ENCODE data around the gene CBLC.

CBLC gene

DNA sequence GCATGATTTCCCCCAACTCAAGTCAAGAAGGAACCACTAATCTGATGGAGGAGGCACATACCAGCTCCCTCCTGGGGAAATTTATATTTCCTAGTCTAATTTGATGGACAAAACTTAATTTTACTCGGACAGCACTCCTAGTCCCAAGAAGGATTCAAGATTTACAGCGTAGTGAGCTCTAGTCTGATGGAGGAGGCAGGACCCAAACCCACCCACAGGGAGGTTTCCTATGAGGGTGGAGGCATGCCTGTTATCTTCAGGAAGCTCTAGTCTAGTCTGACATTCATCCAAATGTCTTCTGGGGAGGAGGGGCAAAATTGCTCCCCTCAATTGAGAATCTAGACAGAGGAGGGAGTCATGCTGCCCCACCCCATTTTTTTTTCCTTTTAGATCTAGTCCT is 39.6 kb upstream of the CBLC start:
- H3K9me3 ChIP-seq (ENCODE audit: control insufficient read depth, low read length), result no peaks in the 10 kb centered on the region
- H3K4me2 ChIP-seq (ENCODE audit: low read length), result no peak overlapping the region
- no peaks in the 10 kb centered on the region for H3K36me3 ChIP-seq (ENCODE audit: control insufficient read depth, insufficient read depth, low read length)
- no peaks in the 10 kb centered on the region for H3K79me2 ChIP-seq
- H3K4me3 ChIP-seq (ENCODE audit: low read depth, low read length), result no peak overlapping the region
- TF ChIP-seq, protein P1, sequence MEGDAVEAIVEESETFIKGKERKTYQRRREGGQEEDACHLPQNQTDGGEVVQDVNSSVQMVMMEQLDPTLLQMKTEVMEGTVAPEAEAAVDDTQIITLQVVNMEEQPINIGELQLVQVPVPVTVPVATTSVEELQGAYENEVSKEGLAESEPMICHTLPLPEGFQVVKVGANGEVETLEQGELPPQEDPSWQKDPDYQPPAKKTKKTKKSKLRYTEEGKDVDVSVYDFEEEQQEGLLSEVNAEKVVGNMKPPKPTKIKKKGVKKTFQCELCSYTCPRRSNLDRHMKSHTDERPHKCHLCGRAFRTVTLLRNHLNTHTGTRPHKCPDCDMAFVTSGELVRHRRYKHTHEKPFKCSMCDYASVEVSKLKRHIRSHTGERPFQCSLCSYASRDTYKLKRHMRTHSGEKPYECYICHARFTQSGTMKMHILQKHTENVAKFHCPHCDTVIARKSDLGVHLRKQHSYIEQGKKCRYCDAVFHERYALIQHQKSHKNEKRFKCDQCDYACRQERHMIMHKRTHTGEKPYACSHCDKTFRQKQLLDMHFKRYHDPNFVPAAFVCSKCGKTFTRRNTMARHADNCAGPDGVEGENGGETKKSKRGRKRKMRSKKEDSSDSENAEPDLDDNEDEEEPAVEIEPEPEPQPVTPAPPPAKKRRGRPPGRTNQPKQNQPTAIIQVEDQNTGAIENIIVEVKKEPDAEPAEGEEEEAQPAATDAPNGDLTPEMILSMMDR (IDR thresholded peaks at IDR 0.05), result no peak
- peak overlapping the region; percentile 45 for H2AFZ ChIP-seq
- no peak overlapping the region for H3K27ac ChIP-seq
- no peaks in the 10 kb centered on the region for H3K27me3 ChIP-seq (ENCODE audit: control insufficient read depth, insufficient read depth, low read length)
- H3K9ac ChIP-seq, result no peak overlapping the region
- H3K4me1 ChIP-seq, result peaks cover 30% of the 10 kb centered on the region

DNA sequence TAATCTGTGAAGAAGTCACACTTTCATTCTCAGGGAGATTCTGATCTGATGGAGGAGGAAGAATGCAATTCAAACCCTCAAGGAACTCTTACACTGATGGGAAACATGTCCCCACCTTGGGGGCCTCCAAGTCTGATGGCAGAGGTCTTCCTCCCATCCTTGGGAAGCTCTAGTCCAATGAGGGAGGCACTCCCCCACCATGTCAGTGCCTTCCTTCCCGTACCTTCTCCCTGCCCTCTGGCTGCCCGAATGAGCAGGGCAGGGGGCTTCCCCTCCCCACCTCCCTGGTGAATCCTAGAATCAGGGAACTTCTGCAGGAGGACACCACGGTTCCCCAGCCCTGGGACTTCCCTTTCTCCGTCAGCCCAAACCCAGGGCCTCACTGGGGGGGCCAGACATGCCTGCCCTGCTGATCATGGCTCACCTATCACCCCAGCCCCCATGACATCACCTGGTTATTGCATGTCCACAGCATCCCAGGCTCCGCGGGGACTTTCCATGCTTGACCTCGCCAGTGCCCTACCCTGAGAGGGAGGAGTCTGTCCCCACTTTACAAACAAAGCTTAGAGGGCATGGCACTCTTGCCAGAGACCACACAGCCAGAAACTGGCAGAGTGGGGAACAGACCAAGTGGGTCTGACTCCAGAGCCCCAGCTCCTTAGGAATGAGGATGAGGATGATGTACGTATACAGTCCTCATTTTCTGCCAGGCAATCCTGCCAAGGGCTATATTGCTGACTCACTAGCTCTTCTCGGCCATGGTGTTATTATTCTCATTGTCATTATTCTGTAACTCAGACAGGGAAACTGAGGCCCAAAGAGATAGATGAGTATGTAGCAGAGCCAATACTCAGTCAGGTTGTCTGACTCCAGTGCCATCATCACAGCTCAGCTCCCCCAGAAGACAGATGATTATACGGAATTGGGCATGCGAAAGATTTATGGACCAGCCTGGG is 38.8 kb upstream of the CBLC start:
- Histone ChIP-seq H3K4me2 (ENCODE audit: low read length) (peak overlapping the region; percentile 22), H3K4me3 (ENCODE audit: low read depth, low read length) (no peak overlapping the region), H3K27ac (peak overlapping the region; percentile 17), H3K4me1 (peaks cover 33% of the 10 kb centered on the region), H3K9ac (no peak overlapping the region), H3K27me3 (ENCODE audit: control insufficient read depth, insufficient read depth, low read length) (no peaks in the 10 kb centered on the region), H3K9me3 (ENCODE audit: control insufficient read depth, low read length) (no peaks in the 10 kb centered on the region), H2AFZ (peak overlapping the region; percentile 45), H3K36me3 (ENCODE audit: control insufficient read depth, insufficient read depth, low read length) (no peaks in the 10 kb centered on the region), H3K79me2 (no peaks in the 10 kb centered on the region)
- TF ChIP-seq, protein P1 (IDR thresholded peaks at IDR 0.05), result no peak

GRCh38 chr19:44740351-44740824 is 37.3 kb upstream of the CBLC start:
- Histone ChIP-seq H2AFZ (peak overlapping the region; percentile 63), H3K27ac (no peak overlapping the region), H3K79me2 (no peaks in the 10 kb centered on the region), H3K36me3 (ENCODE audit: control insufficient read depth, insufficient read depth, low read length) (no peaks in the 10 kb centered on the region), H3K4me2 (ENCODE audit: low read length) (no peak overlapping the region), H3K9me3 (ENCODE audit: control insufficient read depth, low read length) (no peaks in the 10 kb centered on the region), H3K4me1 (peaks cover 39% of the 10 kb centered on the region), H3K27me3 (ENCODE audit: control insufficient read depth, insufficient read depth, low read length) (no peaks in the 10 kb centered on the region), H3K9ac (no peak overlapping the region), H3K4me3 (ENCODE audit: low read depth, low read length) (no peak overlapping the region)
- TF ChIP-seq, protein P1 (IDR thresholded peaks at IDR 0.05), result no peak

GRCh38 chr19:44741258-44741731 is 36.4 kb upstream of the CBLC start:
- Histone ChIP-seq H3K79me2 (no peaks in the 10 kb centered on the region), H3K9ac (no peak overlapping the region), H2AFZ (peak overlapping the region; percentile 55), H3K27me3 (ENCODE audit: control insufficient read depth, insufficient read depth, low read length) (no peaks in the 10 kb centered on the region), H3K4me3 (ENCODE audit: low read depth, low read length) (no peak overlapping the region), H3K4me1 (peaks cover 40% of the 10 kb centered on the region), H3K4me2 (ENCODE audit: low read length) (no peak overlapping the region), H3K27ac (peak overlapping the region; percentile 97), H3K9me3 (ENCODE audit: control insufficient read depth, low read length) (no peaks in the 10 kb centered on the region), H3K36me3 (ENCODE audit: control insufficient read depth, insufficient read depth, low read length) (no peaks in the 10 kb centered on the region)
- TF ChIP-seq, protein P1 (IDR thresholded peaks at IDR 0.05), result no peak

Measured in parathyroid adenoma (tissue), 2 donors.